Measurements from ENCODE around the gene COL27A1.

- TF ChIP-seq POLR2A (IDR thresholded peaks at IDR 0.05; ENCODE audit: low read length) (no peak), GATA1 (IDR thresholded peaks at IDR 0.05; ENCODE audit: low read depth, low read length) (no peak)
Observed at GRCh38 chr9:114192539-114192938, 37.2 kb downstream of the COL27A1 start.

Data from erythroblast (primary cell).